Superior temporal gyrus (tissue), 1 donor: ENCODE data around the gene ARHGAP24.

ENCODE experiments used
- DNase-seq: peaks from one replicate; pipeline ENCODE4 v3.0.0-alpha.2; 2016; ENCODE audit errors: extremely low spot score

Gene ARHGAP24

GRCh38 chr4:85580489-85580888, 105.5 kb downstream of the ARHGAP24 start:
- no peak for DNase-seq

DNA sequence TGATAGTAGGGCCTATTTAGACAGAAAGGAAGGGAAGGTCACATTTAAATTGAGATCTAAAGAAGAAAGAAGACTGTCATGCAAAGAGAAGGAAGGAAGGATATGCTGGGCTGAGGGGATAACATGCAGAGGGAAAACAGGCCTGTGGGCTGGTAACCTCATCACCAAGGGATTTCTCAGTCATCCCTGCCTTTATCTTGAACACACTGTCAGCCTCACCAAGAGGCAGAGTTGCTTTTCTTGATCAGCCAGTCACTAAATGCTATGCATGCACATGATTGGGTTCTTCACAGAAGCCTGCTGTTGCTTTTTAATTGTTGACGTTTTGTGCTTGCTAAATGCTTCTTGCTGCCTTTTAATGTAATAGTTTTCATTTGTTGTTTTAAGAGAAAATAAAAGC, 113.0 kb downstream of the ARHGAP24 start:
- DNase-seq: no peak

DNA sequence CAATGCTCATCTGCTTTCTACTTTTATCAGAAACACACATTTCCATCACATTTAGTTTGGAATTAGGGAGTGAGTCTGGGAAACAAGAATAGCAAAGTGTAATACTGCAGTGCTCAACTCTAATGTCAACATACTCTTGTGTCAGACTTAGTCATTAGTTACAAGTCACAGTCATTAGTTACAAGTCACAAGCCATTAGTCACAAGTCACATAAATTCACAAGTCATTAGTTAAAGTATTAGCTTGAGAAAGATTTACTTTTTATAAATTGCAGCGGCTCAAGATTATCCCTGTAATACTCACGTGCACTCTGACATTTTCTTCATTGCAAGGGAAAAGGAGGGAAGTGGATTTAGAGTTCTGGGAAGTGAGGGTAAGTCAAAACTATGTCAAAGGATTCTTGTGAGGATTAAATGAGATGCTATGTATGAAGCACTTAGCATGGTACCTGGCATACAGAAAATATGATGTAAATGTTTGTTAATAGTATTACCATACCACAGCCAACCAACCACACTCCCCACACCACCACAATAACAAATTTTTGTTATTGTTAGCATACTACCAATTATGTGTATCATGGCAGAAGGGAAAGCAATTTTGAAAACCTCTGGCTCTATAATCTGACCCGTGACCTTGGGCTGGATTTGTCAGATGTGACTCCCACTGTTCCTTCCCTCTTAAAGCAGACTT, 116.6 kb downstream of the ARHGAP24 start:
- no peak for DNase-seq

DNA sequence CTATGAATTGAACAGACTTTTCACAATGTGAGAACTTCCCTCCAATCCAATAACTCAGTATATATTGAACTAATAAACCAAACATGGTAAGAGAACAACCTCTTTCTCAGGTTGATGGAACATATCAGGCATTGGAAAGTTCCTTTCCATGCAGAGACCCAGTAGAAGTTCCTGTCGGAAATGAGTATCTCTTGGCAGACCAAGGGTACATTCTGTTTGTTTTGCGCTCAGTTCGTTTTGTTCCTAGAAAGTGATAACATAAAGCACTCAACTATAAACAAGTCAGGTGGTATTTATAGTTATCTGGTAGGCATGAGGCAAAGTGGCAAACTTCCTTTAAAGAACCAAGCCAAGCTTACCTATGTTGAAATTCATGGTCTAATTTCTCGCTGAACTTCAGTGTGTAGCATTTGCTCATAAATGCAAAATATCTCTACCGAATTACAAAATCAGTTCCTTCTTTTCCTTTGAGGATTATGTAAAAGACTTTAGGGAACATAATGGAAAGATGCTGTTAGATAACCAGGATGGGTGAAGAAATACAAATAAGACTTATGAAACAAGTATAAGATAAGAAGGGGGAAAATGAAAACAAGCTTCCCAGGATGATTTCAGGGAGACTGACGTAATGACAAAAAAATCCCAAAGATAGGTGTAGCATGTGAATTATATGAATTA, 120.3 kb downstream of the ARHGAP24 start:
- DNase-seq: no peak

DNA sequence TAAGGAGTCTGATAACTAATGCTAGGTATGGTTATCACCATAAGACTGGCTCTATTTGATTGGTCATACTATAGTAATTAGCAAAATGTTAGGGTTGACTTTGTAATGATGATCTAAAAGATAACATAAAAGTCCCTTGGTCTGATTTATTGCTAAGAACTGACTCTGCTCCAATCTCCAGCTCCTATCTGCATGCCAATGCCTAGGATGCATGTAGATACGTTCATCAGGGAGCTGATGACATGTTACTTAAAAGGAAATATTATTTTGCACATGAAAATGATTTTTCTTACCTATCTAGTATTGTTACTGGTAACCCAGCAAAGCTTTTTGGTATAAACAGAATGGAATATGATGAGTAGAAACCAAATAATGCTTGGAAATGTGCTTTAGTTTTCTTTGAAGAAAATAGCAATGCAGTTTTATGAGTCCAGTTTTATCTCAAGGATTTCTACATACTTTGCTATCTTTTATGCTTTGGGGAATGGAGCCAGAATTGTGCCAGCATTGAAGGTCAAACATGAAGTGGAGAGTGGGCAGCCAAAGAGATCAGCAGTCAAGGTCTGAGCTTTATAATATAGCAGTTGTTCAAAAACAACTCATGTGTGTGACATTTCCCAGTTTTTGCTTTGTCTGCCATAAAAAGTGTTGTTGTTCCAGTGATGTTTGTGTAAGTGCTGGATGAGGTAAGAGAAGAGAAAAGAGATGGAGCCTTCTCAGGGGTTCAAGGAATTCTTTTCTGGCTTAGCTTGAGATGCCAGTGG, 121.0 kb downstream of the ARHGAP24 start:
- no peak for DNase-seq

GRCh38 chr4:85598936-85599335, 124.0 kb downstream of the ARHGAP24 start:
- no peak for DNase-seq

- no peak for DNase-seq
These were observed 125.6 kb downstream of the ARHGAP24 start for GRCh38 chr4:85600501-85600900.

DNA sequence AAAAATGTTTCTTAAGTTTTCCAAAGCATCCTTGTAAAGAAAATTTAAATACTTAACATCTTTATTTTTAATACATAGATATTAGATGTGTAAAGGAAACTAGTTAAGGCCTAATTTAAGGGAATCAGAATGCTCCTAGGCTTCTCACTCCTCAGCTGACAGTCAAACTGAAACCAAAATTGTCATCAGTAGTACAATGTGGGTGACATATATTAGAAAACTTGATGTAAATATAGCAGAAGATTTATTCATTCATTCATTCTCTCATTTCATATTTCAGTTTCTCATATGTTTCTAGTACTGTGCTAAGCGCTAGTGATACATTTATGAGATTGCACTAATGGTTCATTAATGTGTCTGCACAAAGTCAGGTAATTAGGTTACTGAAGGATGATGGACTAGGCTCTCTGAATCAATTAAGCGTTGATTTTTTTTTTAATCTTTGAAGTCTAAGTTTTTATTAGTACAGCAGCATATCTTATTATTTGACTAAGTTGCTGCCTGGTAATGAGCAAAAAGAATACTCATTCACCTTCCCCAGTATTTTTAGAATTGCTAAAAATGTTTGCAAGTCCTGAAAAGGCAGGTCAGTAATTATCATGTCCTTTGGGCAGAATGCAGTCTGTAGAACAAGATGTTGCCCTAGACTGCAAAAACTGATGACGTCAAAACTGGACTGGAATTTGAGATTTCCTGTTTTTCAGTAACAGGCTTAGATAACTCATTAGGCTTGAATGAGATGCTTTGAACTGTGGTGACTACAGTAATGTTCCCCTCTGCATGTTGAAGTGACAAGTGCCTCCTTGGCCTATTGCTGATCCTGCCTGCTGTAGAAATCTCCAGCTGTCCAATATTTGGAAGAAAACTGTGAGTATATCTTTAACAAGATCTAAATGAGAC, 128.7 kb downstream of the ARHGAP24 start:
- no peak for DNase-seq

- no peak for DNase-seq
These were observed 131.6 kb downstream of the ARHGAP24 start for GRCh38 chr4:85606505-85606904.

GRCh38 chr4:85607624-85608023, 132.7 kb downstream of the ARHGAP24 start:
- DNase-seq: no peak

DNA sequence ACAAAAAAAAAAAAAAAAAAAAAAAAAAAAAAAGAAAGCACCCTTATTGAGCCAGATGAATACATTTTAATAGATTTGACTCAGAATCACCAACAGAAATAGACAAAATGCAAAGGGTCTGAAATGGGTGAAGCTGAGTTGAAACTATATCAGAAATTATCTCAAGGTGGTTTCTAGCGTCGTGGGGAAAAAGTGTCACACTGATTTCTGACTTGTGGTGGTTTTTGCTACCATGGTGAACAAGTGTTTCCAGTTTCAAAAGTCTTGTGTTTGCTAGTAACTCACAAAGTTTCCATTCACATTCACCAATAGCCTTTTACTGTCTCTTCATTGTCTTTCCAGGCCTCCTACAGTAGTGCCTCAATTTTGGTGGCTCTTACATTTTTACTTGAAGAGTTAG, 135.5 kb downstream of the ARHGAP24 start:
- no peak for DNase-seq

DNA sequence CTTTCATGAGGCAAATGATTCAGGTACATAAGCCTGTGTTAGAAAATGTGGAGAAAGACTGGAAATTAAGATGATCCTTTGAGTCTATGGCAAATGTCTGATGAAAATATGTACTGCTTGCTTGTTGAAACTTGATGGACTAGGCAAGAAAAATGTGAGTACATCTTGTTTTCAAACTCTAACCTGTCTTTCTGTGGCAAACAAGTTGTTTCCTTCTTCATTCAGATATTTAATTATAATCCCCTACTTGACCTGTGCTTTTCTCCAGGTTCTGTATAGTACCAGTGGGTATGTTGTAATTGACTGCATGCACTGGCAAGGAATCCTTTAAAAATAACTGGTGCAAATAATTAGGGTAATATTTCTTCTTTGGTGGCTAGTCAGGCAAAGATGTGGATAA, 136.7 kb downstream of the ARHGAP24 start:
- no peak for DNase-seq

DNA sequence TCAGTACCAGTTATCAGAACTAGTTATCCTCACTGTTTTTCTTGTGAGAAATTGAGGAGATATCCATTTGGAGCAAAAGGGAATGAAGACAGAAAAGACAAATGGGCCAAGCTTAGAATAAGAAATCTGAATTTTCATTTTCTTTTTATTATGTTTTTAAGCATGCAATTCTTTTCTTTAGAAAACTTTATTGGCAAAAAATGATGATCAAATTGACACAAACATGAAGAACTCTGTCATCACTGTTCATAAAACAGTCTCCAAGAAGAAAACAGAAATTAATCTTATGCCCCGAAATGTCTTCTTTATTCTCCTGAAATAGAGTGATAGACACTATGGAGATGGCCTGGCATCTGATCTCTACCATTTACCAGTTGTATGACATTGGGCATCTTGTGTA, 139.0 kb downstream of the ARHGAP24 start:
- DNase-seq: no peak

DNA sequence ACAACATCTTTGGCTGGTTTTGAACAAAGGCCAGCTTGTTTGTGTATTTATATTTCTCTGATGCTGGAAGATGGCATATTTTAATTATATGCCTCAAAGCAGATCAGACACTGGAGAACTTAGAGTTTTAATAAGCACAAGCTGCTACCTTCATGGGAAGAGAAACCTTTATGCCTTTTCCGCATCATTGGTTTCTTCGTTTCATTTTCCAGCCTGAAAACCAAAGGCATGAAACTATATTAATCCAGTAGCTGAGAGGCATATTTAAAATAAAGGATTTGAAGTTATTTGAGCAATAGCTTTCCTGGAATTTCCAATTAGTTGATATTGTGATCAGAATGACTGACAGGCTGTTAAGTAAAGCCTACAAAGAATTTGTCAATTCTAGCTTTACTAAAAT, 141.0 kb downstream of the ARHGAP24 start:
- no peak for DNase-seq

DNA sequence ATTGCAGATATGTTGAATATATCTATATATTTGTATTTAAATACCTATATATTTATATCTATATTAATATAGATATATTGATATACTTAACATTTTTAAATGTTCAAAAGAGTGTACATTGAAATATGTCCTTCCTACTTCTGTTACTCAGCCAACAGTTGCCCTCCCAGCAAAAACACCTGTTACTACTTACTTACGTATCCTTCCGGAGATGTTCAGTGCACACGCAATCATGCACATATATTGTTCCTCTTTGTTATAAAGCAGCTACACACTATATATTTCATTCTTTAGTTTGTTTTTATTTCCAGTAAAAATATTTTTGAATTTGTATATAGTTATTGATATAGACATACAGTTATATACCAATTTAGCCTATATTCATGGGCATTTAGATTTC, 142.3 kb downstream of the ARHGAP24 start:
- no peak for DNase-seq

GRCh38 chr4:85632981-85633380, 158.0 kb downstream of the ARHGAP24 start:
- DNase-seq: no peak

GRCh38 chr4:85637778-85638177, 162.8 kb downstream of the ARHGAP24 start:
- DNase-seq: no peak

- DNase-seq: no peak
These were observed 165.0 kb downstream of the ARHGAP24 start for GRCh38 chr4:85639946-85640345.

- DNase-seq: no peak
These were observed 167.6 kb downstream of the ARHGAP24 start for GRCh38 chr4:85642356-85643100.

GRCh38 chr4:85644061-85644460, 169.1 kb downstream of the ARHGAP24 start:
- no peak for DNase-seq

DNA sequence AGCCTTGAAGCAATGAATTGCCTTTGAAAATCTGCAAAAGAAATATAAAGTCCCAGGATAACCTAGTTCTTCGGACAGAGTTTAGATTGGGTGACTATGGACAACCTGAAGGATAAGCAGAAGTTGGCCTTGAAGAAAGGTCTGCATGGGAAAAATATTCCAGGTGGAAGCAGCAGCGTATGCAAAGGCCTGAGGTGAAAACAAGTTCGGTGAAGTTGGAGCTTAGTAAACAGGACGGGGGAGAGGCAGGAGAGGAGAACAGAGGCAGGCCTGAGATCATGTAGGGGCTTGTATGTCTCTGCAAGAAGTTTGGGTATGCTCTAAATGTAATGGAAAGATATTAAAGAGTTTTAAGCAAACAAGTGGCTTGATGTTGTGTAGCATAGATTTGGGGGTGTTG, 176.0 kb downstream of the ARHGAP24 start:
- no peak for DNase-seq
